Astrocyte of the cerebellum (primary cell): ENCODE results near the gene CARMIL3.

ENCODE experiments used
- DNase-seq: peaks from one replicate; pipeline ENCODE4 v3.0.0-alpha.2; 2011; ENCODE audit warnings: low read depth
- H3K4me3 ChIP-seq: 2 replicates; pipeline ENCODE4 v1.5.1; 2011; ENCODE audit warnings: mild to moderate bottlenecking, low read depth, low read length, moderate library complexity
- CTCF ChIP-seq: IDR thresholded peaks from 2 replicates; pipeline ENCODE4 v1.5.1; 2012; ENCODE audit warnings: low read length, low read depth, moderate library complexity, mild to moderate bottlenecking; ENCODE audit errors: missing control alignments
- in situ Hi-C: cut with HindIII; loops from 2 replicates; pipeline ENCODE4 v1.10.0; 2017; ENCODE audit warnings: low sequenced_read_pairs

Gene CARMIL3

DNA sequence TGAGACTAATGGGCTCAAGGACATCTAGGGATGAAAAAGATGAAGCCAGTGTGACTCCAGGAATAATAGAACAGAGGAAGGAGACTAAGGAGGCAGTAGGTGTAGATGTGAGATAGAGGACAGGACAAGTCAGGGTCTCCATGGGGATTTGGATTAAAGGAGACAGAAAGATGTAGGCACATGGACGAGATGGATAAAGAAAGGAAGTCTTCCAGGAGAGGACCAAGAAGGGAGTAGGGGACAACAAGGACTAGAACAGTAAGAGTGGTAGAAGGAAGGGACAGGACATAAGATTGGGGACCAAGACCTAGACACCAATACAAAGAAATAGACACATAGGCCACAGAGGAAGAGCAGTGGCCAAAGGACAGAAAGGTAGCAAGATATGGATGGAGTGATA, 35.2 kb downstream of the CARMIL3 start:
- DNase-seq = no peak

DNA sequence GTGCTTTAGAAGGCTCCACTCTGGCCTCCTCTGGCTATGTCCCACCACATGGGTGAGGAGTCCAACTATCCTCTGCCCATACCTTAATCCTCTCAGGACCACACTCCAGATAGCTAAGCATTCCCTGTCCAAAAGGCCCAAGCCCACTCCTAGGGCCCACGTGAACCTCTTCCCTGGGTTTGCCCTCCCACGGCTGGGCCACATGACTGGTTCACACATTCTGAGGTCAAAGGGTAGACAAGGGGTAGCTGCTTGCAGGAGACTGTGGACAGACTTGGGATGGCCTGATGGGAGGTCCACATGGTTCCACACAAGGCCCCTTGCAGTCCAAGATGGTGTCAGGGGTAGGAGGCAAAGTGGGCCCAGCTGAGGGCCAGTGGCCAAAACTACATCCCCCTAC, 36.3 kb downstream of the CARMIL3 start:
- no peak overlapping the region for H3K4me3 ChIP-seq
- TF ChIP-seq CTCF = no peak
- in situ Hi-C loops = no loop called here
- DNase-seq = no peak

More for the DNA sequence above, 35.2 kb downstream of the CARMIL3 start:
- in situ Hi-C loops = no loop called here
- no peak for TF ChIP-seq CTCF
- H3K4me3 ChIP-seq = no peak overlapping the region

DNA sequence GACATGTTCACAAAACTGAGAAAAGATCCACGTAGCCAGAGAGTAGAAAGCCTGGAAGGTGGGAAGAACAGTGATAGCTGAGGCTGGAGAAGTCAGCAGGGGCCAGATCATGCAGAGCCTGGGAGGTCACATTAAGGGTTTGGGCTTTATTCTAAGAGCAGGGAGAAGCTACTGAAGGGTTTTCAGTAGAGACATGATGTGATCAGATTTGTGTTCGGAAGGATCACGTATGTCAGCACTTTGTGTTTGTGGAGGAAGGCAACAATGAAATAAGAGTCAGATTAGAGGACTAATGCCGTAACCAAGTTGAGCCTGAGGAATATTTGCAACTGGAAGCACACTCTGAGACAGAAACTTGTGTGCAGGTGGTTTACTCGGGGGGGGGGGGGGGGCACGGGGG, 38.1 kb downstream of the CARMIL3 start:
- in situ Hi-C loops = no loop called here
- H3K4me3 ChIP-seq = no peak overlapping the region
- DNase-seq = no peak
- no peak for TF ChIP-seq CTCF

- in situ Hi-C loops = no loop called here
- TF ChIP-seq CTCF = no peak
- no peak for DNase-seq
- no peak overlapping the region for H3K4me3 ChIP-seq
These were observed 40.3 kb downstream of the CARMIL3 start for GRCh38 chr14:24092110-24092504.

- TF ChIP-seq CTCF = no peak
- in situ Hi-C loops = no loop called here
- H3K4me3 ChIP-seq = no peak overlapping the region
- DNase-seq = no peak
These were observed 40.8 kb downstream of the CARMIL3 start for GRCh38 chr14:24092505-24093206.

DNA sequence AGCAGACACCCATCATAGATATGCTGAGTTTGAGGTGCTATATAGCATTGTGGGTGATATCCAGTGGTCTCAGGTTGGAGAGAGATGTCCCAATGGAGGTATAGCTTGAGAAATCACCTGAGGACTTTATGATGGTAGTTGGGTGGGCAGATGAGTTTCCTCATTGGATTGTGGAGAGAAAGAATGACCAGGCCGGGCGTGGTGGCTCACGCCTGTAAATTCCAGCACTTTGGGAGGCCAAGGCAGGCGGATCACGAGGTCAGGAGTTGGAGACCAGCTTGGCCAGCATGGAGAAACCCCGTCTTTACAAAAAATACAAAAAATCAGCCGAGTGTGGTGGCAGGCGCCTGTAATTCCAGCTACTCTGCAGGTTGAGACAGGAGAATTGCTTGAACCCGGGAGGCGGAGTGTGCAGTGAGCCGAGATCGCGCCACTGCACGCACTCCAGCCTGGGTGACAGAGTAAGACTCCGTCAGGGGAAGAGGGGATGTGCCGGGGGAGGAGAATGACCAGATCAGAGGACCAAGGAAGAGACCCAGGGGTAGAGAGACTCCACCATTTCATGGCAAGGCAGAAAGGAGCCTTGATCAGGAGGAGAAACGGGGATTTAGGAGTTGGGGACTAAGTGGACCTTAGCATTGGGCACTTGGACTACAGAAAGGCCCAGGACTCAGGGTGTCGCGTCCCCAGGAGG, 41.5 kb downstream of the CARMIL3 start:
- no peak for DNase-seq
- no peak for TF ChIP-seq CTCF
- peak overlapping the region; percentile 73 for H3K4me3 ChIP-seq
- in situ Hi-C loops = no loop called here
